ENCODE data around the gene TBX6.
"Not testable (repeated sequence)": the region's sequence is repeated elsewhere in the genome, so short reads cannot be mapped to it uniquely, and the experiment has no call there.

Gene TBX6

DNA sequence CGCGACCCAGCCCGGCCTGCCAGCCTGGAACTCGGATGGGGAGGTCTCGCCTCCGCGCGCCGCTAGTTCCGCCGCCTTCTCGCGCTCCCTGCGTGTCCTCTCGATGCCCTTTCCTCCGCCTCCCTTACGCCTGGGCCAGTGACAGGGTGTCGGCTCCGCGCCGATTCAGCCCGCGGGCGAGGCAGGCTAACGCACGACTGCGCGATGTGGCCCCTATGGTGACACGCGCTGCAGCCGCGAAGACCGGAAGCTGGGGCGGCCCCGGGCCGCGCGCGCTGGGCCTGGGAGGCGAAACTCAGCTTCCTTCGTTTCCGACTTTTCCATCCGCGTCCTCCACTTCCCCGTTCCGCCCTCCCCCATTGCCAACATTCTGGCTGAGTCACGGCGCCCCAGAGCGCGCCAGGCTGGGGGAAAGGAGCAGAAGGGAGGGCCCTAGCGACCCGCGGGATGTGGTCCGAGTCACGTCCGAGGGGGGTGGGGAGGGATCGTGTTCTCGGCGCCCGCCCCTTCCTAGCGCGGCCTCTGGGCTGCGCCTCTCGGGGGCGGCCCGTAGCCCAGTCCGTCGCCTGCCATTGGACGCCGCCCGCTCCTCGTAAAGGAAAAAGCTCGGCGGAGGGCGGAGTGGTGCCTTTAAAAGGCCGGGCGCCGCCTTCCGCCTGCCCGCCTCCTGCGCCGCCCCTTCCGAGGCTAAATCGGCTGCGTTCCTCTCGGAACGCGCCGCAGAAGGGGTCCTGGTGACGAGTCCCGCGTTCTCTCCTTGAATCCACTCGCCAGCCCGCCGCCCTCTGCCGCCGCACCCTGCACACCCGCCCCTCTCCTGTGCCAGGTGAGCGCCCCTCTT, 26.4 kb downstream of the TBX6 start, which contains the start of gene ALDOA:
Gene ALDOA (plus strand): TSS at position 659 of the 841 bp plus-strand sequence. CDS start 1,138 bp downstream, outside the sequence.
- peak; percentile 98 for DNase-seq

DNA sequence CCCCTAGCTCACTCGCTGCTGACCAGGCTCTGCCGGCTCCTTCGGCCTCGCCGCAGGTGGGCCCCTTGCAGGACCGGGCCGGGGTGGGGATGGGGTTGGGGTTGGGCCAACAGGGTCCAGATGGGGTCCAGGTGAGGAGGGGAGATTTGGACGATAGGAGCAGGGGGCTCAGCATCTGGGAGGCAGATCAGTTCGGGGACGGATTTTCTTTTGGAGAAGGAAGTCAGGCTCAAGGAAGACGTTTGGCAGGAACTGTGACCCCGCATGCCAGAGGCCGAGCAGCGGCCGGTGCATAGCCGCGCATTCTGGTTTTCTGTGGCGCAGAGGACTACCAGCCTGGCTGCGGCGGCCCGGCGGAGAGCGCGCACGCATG, 27.0 kb downstream of the TBX6 start:
- peak; percentile 82 for DNase-seq

DNA sequence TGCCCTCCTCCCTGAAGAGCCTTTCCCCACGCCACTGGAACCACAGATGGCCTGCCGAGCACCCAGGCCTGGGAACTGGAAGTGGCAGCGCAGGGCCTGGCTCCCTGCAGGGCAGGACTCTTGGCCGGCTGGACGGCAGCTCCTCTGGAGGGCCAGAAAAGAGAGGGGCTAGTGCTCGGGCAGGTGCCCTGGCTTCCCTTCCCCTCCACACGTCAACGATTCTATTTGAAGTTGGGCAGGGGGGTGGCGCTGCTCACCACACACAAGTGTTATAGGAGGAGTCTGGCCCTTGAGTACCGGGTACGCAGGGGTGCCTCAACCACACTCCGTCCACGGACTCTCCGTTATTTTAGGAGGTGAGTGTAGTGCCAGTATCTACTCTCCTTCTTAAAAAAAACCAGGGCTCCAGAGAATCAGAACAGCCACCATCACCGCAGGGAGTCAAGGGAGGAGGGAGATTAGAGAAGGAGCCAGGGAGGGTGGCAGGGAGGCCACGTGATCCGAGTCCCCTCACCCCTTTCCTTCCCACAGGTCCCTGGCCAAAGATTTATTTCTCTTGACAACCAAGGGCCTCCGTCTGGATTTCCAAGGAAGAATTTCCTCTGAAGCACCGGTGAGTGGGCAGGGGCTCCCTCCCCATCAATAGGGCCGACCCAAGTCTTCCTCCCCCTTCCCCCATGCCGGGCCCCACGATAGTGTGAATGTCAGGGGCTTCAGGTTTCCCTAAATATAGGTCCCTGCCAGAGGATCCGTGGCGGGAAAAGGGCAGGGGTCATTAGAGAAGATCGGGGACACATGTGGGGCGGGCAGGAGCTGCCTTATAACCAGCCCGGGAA, 27.6 kb downstream of the TBX6 start:
- DNase-seq: peak; percentile 90

DNA sequence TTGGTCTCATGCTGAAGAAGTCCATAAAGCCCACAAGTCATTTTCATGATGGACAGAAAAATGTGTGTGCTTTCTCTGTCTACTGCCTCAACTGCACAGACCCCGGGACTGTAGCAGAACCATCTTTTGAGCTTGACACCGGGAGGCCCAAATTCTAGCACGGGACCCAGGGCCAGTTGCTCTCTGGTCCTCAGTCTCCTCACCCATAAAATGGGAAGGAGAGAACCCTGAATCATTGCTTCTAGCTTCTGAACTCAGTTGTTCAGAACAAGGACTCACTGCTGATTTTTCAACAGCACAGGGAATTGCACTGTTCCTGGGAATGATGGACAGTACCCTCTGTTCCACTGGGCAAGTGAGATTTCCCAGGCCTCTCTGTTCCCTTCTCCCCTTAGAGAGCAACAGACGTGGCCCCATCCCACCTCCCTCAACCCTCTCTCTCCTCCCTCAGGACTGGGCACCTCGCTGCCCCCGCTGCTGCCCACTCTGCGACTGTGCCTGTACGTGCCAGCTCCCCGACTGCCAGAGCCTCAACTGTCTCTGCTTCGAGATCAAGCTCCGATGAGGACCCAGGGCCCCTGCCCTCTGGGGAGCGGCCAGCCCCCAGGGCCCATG, 28.3 kb downstream of the TBX6 start:
- no peak for DNase-seq

- no peak for DNase-seq
Measured at GRCh38 chr16:30060836-30061554, 30.7 kb downstream of the TBX6 start.

DNA sequence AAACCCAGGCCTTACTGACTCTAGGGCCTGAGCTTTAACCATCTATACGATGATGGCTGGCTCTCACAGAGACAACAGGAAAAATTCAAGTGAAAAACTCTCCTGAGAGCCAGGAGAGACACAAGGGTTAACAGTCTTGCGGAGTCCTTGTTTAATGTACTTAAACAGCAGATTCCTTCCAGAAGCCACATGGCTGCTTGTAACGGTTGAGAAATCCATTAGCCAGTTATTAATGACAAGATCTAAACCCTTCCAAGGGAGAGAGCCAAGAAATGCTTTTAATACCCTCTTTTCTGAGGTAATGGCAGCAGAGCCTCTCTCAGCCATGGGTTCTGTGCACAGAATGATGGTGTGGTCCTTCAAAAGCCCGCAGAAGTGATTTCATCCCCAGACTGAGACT, 31.4 kb downstream of the TBX6 start:
- DNase-seq: no peak

DNA sequence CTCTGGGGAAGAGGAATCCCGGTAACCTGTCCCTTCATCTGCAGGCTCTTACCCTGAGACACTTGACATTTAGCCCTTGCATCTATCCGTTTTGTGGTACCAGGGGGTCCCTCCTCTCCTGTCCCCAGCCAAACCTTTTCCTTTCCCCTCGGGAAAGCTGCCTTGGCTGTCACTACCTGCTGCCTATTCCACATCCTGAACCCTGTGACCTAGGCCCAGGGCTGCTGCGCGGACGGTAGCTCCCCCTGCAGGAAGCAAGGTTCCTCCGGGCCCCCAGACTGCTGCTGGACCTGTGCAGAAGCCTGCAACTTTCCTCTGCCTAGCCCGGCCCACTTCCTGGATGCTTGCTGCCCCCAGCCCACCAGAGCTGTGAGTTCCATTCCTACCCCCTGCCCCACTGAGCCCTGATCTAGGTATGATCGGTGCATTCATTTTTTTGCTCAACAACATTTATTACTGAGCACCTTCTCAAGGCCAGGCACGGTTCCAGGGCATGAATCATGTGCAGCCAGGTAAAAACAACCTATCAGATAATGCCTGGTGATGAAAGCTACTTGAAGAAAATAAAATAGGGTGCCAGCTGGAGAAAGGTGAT, 36.7 kb downstream of the TBX6 start:
- no peak for DNase-seq

GRCh38 chr16:30054451-30054850, 37.3 kb downstream of the TBX6 start:
- DNase-seq: no peak

DNA sequence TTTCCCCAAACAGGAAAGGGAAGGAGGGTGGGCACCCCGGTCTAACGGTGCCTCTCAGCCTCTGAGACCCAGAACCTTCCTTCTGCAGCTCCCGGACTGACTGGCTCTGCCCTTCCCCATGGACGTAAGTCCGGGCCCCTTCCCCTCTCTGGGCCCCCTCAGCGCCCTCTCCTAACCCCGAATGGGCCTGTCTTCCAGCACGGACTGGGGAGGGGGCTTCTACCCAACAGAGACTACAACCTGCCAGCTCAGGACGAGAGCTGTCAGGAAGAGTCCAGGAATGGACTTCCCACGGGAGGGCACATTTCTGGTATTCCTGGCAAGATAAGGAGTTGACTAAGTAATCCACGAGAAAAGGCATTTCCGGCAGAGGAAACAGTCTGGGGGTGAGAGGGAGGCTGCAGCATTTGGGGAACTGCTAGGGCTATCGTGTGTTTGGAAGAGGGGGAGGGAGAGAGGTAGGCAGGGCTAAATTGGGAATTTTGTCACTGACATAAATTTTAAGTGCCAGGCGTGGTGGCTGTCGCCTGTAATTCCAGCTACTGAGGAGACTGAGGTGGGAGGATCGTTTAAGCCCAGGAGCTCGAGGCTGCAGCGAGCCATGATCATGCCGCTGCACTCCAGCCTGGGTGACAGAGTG, 38.2 kb downstream of the TBX6 start:
- no peak for DNase-seq

DNA sequence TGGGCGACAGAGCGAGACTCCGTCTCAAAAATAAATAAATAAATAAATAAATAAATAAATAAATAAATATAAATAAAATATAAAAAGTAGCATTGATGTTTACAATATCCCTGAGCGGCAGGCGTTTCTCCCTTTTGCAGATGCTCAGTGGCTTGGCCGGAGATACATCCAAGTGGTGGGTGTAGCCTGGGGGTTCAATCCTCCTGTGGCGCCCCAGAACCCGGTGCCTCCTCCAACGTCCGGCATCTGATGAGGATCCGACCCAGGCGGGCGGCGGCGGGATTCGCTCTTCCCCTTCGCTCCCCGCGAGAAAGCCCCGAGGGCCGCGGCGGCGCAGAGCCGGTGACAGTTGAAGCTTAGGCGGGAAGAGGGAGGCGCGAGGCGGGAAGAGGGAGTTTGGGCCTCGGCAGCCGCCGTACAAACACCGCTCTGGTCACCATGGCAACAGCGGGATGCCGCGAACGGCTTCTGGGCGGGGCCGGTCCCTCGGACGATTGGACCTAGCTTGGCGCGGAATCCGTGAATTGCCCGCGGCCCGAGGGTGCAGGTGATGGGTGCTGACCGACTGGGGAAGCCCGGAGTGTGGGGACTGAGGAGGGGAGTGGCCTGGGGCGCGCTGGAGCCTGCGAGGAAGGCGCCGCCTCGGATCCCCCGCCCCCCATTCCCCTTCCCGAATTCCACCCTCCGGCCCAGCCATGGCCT, 38.9 kb downstream of the TBX6 start:
- DNase-seq: peak; percentile 86

GRCh38 chr16:30051518-30051917, 40.2 kb downstream of the TBX6 start:
- DNase-seq: no peak

GRCh38 chr16:30049871-30050270, 41.9 kb downstream of the TBX6 start:
- peak; percentile 65 for DNase-seq

DNA sequence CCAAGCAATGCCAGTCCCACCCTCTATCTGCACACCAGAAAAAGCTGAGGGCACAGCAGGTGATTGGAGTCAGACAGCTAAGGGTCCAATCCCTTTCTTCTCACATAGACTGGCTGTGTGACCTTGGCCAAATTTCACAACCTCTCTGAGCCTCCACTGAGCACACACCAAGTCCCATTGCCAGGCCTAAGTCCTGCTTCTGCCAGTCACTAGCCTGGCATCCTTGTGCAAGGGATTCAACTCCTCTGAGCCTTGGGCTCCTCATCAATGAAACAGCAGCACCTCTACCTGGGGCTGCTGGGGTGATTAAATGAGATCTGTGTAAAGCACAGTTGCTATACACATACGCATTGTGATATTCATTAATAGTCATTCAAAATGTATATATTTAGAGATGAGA, 45.1 kb downstream of the TBX6 start:
- no peak for DNase-seq

DNA sequence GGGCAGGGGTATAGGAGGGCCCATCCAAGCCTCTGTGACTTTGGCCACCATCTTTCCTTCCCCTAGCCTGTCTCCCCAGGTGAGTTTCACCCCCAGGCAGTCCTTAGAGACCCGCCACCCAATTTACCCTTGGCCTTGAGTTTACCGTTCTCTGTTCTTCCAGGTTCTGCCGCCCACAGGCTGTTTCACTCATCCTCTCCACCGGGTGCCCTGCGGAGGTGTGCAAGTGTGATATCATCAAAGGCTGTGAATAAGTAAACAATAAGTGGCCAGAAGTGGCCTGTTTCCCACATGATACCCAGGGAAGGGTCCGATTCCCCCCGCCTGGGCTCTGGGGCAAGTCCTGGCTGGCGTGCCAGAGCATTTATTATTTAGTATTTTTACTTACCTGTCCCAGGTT, 45.5 kb downstream of the TBX6 start:
- no peak for DNase-seq

DNA sequence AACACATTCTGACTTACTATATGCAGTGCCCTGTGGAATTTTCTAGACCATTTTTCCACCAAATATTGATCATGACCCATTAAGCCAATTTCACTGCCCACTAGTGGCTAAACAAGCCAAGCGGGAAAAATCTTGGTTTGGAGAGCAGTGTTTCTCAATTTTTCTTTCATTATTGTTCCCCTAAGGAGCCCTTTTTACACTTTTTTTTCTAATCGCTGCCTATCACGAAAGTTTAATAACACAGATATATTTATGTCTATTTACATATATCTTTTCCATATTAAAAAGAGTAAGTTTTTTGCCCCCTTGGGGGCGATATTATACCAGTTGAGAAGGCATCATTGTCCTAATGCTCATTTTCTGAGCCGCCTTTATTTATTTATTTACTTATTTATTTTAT, 49.9 kb downstream of the TBX6 start:
- DNase-seq: peak; percentile 12

DNA sequence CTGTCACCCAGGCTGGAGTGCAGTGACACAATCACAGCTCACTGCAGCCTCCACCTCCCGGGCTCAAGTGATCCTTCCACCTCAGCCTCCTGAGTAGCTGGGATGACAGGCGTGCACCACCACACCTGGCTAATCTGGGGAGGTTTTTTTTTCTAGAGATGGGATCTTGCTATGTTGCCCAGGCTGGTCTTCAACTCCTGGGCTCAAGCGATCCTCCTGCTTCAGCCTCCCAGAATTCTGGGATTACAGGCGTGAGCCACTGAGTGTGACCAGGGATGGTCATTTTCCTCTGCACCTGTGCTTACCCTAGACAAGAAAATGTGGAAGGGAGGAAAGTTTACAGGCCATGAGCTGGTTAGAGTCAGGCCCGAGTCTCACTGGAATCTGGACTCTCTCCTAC, 51.0 kb downstream of the TBX6 start:
- not testable (repeated sequence) for DNase-seq

GRCh38 chr16:30040221-30040620, 51.5 kb downstream of the TBX6 start:
- DNase-seq: no peak

All from midbrain (tissue), 1 donor.